Inflammatory macrophage (primary cell): ENCODE results near the gene TMEM86B.

Experiments
- DNase-seq, 2 donors: peaks; one replicate each; pipeline ENCODE4 v3.0.0-alpha.2; 2020 to 2022

The TMEM86B gene

DNA sequence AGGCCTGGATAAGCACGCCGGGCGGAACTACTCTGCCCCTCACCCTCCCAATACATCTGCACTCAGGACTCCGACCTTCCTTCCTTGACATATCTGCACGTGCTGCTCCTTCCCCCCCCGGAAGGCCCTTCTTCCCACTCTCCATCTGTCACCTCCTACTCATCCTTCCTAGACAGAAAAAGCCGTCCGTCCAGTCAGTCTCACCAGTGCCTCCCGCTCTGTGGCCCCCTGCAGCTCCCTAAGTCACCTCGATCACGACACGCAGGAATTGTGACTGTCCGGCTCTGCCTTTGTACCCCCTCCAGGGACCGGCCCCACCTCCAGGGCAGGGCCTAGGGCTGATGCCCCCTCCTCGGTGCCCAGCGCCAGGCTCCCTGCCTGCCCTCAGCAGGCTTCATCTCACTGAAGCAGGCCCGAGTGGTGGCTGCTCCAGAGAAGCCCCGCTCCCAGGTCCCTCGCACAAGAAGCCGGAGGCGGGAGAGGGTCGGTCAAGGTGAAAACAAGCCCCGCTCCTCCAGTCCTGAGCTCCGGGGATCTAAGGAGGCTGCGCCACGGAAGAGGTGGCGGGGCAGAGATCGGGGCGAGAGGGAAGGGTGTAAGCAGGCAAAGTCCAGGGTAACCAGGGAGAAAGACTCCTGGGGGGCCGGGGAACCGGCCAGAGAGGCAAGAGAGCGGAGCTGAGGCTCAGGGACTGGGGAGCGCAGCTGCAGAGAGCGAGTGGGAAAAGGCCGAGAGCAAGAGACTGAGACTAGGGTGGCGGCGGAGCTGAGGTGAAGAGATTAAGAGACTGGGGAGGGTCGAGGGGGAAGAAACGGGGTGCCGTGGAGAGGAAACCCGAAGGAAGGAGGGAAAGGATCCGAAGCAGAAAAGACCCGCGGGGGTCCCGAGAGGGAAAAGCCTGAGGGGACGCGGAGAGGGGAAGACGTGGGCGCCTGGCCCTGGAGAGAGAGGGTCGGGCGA is 29.2 kb upstream of the TMEM86B start:
- DNase-seq: peak; percentile 34 to 52

DNA sequence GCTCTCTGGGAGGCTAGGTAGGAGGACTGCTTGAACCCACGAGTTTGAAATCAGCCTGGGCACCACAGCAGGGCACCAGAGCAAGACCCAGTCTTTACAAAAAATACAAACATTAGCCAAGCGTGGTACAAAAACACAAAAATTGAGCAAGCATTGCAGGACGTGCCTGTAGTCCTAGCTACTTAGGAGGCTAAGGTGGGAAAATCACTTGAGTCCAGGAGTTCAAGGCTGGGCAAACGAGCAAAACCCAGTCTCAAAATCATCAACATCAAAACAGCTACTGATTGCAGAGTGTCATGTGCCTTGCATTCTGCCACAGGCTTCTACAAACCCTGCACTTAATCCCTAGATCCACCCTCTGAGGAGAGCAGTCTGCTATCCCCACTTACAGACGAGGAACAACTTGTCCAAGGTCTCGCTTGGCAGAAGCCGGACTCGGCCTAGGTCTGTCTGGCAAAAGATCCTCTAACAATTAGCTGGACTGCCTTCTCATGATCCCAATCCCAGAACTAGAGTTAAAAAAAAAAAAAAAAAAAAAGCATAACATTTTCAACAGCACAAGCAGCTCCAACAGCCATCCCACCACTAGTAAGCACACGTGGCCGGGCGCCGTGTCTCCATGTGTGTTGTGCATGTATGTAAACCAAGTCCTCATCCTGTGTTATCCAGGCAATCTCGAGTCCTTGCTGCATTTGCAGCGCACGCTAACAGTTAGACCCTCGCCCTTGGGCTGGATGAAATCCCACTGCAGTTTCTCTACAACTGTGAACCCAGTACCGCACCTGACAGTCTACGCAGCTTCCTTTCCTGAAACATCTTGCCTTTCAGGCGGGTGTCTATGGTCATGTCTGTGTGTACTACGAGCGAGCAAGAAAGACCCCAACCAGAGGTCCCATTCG is 28.2 kb upstream of the TMEM86B start:
- peak in 1 of 2 donors; percentile 13 for DNase-seq

DNA sequence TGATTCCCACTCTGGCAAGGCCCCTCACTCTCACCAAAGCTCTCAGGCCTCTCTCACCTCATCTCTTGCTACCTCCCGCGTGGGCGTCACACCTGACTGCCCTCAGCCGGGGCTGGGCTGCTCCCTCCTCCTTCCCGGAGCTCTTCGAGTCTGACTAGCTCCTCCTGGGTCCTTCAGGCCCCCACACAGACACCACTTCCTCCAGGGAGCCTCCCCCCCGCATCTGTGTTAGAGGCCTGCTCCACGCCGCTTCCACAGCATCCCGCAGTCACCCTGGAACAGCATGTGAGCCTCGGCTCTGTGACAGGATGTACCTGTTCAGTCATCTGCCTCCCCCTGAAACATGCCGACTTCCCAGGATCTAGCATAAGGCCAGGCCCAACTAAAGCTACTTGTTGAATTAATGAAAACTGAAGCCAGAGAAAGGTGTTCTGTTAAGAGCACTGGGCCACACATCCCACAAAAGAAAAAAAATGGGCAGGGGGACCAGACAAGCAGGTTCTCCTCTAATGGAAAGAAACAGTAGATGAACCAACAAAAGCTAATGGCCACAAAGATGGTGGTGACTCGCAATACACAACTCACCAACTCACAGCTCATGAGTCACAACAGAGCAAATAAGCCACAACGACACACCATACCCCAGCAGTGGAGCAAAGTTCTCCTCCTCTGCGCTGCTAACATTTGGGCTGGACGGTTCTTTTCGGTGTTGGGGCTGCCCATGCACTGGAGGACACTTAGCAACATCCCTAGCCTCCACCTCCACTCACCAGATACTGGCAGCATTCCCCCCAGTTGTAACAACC is 27.3 kb upstream of the TMEM86B start:
- peak in 1 of 2 donors; percentile 60 for DNase-seq

DNA sequence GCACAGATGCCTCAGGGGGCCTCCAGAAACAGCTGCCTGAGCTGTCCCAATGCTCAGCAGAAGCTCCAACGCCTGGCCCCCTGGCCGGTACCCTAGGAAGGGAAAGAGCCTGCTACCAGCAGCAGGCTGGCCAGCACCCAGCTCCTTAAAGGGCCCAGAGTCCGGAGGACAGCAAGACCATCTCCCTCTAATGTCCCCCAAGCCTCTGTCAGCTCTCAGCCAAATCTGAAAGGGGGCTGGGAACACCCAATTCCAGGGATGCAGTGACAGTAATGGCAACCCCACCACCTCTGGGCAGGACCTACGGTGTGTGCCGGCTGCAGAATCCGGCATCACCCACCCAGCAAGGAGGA is 26.0 kb upstream of the TMEM86B start:
- no peak for DNase-seq

DNA sequence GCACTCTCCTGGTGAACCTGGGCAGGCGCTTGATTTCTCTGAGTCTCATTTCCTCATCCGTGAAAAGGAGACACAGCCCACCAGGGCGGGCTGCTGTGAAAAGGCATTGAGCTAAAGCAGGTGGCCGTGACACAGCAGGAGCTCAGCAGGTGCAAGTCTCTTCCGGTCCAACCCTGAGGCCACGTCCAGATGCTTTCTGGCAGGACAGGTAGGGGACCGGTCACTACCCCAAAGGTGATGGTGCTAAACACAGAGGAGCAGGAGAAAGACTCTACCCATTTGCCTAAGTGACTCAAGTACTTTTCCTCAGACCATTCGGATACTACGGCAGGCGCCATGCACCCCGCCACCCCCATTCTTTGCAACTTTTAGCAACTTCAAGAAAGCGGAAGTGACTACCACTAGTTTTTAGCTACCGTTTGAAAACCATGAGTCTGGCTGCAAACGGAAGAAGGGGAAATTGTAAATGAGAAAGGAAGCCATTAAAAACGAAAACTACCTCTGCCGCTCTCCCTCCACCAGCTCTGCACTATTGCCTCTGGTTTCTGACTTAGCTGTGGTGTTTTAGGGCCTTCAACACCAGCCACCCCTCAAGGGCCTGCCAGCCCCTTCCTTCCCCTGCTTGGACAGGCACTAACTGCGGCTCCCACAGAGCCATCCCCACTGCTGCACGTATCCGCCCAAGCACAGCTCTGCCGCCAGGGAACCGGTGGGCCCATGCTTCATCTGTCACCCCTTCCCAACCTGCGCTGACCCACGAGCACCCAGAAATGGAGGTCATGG is 25.5 kb upstream of the TMEM86B start:
- DNase-seq: peak; percentile 78 to 83

DNA sequence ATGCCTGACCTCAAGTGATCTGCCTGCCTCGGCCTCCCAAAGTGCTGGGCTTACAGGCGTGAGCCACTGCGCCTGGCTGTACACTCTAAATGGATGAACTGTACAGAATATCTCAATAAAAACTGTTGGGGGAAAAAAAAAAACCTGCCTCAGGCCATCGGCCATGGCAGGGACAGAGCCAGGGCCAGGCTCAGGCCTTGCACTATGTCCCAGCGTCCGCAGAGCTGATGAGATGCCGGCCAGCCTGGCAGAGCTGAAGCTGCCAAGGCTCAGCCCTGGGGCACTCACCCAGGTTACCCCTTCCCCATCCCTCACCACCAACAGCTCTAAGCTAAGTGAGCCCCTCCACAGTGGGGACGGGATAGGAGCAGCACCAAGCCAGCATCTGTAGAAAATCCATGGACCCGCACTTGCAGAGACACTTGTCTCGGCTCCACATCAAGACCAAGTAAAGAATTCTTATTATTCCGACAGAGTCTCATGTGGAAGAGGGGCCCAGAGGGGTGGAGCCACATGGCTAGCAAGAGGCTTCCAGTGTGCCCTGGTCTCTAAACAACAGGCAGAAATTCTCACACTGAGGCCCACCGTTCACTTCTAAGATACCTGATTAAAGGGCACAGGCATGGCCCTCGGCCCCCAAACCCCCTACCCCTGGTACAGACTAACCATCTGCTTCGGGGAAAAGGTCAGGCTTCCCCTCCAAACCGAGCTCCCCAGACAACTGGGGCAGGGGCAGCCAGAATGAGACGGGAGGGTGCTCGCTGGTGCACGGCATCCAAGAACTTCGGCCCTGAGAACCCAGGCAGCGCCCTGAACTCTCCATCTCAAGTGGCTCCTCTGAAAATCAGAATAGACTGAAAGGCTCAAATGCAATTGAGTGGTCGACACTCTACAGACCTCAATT is 24.4 kb upstream of the TMEM86B start:
- DNase-seq: no peak

DNA sequence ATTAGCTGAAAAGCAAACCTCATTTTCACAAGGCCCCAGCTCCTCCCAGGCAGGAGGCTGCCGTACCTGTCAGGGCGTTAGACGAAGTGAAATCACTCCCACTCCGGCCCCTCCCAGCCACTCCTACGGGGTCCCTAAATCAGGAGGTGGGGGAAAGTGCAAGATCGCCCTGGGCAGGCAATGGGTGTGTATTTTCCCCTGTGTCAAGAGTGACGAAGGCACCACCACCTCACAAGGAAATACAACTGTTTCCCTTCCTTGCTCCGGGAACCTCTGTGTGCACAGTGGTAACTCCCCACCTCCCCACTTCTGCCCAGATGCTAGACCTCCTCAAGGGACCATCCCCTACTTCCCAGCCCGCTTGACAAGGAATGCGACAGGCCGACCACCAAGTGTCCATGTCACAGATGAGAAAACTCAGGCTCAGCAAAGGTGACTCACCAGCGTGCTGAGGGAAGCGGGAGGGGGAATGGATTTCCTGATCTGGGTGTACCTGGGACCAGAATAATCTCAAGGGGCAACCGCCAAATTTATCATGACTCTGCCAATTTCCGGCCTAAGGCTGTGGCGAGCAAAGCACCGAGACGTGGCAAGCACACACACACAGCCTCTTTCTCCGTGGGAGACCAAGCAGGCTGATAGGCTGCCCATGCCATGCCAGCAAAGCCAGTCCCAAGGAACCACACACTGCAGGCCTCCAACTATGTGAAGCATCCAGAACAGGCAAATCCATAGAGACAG is 22.9 kb upstream of the TMEM86B start:
- no peak for DNase-seq

DNA sequence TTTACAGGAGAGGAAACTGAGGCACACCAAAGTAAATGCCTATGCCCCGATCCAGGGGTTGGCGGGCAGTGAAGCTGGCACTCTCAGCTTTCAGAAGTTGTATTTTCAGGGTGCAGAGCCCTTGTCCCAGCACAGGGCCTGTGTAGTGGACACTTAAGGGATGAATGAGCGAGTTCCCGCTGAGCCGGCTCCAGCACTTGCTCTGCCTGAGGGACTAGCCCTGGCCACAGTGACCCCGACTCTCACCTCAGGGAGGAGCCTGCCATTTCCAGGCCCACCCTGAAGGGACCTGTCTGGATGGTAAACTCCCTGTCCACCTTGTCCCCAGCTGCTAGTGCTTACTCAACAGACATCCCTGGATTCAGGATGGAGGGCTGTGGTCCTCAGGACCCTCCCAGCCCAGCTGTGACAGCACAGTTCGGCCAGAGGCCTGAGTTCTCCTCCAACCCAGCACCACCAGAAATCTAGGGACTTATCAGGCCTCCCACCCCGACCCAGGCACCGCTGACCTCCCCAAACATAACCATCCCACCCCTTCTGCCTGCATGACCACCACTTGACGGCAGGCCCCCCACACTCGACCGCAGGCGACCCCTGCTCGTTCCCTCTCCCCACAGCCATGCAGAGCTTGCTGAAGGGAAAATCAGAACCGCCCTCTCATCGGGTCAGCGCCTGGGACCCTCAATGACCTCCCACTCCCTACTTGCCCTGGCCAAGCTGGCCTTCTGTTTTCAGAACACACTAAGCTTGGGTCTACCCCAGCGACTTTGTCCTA is 21.9 kb upstream of the TMEM86B start:
- no peak for DNase-seq

DNA sequence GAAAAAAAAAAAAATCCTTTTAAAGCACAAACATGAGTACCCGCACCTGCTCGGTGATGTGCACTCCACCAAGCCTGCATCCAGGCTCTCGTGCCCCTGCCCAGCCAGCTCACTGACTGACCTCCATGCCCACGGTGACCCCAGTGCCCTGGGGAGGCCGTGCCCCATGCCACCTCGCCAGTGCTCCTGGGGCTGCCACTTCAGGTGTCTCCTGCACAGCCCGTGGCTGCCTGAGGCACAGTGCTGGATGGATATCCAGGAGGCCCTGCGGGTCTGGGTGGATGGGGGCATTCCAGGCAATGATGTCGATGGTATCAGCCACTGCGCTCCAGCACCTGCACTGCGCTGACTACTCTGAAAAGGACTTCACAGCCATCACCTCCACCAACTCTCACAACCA is 21.3 kb upstream of the TMEM86B start:
- DNase-seq: no peak

DNA sequence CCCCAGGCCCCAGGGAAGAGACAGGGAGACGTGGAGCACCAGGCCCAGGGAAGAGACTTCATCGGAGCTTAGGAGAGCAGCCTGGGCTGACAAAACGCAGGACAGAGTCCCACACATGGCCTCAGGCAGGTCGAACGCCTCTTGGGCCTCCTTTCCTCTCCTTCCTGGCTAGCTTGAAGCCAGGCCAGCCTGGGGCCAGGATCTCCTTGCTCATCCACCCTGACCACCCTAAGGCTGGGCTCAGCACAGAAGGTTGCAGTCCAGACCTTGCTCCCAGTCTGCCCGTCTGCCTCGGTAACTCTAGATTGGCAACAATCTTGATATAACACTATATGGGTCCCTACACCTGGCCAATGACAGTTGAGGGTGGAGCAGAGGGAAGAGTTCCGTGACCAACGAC is 20.1 kb upstream of the TMEM86B start:
- DNase-seq: no peak

DNA sequence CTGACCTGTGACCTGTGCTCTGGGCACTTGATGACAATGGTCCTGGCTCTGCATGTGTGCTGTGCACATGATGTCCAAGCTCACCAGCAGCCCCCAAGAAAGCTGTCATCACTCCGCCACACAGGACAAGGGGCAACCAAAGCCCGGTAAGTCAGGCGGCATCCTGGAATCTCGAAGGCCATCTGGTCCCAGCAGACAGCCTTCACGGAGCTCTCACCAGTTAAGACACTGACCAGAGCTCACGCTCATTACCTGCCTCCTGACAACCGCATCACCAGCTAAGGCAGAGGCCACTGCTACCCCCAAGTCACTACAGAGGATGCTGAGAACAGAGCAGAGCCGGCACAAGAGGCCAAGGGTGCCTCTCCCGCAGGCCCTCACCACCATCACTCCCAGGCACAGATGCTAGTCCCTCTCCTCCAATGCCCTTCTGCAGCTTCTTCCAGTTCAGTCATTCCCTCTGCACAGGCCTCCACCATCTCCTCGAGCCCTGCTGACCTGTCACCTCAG is 19.7 kb upstream of the TMEM86B start:
- no peak for DNase-seq

DNA sequence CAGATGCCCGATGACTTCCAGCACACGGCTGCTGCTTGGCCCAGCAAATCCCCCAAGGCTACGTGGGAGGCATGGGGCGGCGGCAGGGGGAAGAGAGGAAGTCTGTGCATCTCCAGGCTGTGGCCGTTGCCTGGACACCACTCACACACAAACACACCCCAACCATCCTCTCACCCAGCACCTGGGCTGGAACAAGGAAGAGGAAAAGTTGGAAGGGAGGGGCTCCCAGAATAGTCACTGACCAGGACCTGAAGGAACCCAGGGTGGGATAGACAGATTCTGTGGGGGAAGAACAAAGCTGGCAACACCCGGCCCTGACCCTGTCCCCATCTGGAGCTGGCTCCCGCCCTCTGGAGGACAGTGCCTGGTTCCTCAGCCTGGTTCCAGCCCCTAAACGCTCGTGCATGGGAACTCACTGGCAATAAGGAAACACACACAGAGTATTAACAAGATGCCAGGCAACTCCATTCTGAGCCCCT is 19.1 kb upstream of the TMEM86B start:
- DNase-seq: peak; percentile 58 to 84

DNA sequence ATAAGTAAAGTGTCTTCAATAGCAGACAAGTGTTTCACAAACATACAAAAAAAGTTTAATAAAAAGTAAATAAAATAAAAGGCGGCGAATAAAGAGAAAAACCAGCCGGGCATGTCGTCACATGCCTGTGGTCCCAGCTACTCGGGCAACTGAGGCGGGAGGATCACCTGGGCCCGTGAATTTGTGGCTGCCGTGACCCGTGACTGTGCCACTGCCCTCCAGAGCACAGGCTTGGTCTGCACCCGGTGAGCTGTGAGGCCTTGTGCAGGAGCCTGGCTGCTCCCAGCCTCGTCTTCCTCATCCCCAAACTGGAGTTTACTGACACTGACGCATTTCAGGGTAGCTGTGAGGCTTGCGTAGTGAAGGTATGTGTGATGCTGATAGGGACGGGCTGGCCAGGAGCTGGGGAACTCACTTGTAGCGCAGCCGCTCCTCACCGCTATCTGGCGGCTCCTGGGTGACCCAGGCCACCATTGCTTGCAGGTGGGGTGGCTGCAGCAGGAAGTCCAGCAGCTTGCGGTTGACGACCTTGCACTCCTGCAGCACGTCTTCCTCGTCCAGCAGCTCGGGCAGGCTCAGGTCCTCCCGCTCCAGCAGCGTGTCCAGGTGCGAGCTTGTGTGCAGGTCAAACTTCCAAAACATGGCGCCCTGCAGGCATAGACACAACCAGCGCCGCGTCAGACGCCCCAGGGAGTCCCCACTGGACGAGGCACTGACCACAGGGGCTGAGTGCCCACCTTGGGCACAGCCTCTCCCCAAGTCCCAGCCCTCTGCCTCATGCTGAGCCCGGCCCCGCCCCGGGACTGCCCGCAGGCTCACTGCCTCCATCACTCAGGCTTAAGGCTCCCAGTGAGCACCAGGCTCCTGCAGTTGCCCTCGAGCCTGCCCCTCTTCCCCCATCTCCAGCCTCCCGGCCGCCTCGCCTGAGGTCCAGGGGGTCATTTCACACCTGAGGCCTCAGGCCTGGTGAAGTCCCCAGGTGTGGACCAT is 18.2 kb upstream of the TMEM86B start:
- no peak for DNase-seq

DNA sequence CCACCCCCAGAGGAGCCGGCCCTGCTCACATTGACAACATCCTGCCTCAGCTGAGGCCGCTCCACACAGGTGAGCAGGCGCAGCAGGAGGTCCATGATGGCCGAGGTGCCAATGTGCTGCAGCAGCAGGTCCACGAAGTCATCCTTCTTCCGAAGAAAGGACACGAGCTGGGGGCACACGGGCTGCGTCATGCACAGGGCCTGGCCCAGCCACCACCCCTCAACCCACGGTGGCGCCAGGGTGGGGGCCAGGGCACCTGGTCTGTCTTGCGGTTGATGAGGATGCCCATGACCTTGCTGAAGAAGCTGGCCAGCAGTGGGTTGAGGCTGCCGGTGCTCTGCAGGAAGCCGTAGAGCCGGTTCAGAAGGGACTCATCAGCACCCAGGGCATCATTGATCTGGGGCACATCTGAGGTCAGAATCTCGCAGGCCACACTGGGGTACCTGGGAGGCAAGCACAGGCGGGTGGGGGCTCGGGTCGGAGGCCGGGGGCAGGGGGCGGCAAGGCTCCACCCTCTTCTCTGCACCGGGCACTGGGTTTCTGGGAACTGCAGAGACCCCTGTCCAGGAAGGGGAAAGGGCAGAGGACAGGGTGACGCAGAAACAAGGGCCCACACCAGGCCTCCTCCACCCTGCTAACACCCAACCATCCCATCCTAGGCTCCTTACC is 16.8 kb upstream of the TMEM86B start:
- DNase-seq: no peak

DNA sequence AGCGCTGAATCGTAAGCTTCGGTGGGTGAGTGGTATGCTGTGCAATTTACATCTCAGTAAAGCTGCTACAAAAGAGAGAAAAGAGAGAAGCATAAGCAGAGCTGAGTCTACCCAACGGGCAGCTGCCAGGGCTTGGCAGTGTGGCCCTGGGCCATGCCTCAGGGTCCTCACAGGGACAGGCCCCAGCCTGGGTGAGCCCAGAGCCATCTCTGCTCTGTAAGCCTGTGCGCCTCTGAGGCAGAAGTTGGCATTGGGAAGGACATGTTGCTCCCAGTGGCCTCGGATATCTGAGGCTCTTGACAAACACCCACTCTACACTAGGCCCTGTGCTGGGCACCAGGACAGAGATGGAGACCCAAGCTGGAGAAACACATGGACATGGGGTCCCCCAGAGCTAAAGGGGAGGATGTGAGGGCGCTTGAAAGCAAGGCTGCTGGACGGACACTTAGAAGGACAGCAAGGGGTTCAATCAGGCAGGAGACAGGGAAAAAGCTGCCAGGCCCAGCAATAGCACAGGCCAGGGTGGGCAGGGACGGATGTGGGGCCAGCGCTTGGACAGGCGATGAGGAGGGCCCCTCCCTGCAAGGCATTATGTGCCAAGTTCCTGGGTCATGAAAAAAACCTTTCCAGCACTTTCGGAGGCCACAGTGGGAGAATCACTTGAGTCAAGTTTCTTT is 15.6 kb upstream of the TMEM86B start:
- DNase-seq: no peak

DNA sequence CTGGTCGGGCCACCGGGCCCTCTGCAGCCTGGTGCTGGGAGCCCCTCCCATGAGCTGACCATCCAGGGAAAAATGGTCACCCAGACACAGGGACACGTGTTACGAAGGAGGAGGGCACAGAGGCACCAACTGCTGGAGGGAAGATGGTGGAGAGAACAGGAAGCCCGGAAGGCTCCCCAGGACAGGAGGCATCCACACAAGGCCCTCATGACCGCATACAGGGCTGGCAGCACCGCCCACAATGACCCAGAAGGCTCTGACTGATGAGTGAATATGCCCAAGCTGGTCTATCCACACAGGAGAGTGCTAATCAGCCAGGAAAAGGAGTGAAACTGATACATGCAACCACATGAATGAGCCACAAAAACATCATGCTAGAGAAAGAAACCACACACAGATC is 14.0 kb upstream of the TMEM86B start:
- no peak for DNase-seq
